CD4-positive, alpha-beta T cell treated with Interleukin-4 for 1 hour (primary cell): ENCODE data around the gene MOSPD3.
A peak's percentile ranks its signal among the peaks of the same experiment; 100 is the strongest.

ENCODE experiments used
- DNase-seq, 2 donors: peaks; one replicate each; pipeline ENCODE4 v3.0.0-alpha.2; 2020 to 2022

The MOSPD3 gene

GRCh38 chr7:100575746-100576383 is 36.5 kb upstream of the MOSPD3 start:
- DNase-seq = no peak

DNA sequence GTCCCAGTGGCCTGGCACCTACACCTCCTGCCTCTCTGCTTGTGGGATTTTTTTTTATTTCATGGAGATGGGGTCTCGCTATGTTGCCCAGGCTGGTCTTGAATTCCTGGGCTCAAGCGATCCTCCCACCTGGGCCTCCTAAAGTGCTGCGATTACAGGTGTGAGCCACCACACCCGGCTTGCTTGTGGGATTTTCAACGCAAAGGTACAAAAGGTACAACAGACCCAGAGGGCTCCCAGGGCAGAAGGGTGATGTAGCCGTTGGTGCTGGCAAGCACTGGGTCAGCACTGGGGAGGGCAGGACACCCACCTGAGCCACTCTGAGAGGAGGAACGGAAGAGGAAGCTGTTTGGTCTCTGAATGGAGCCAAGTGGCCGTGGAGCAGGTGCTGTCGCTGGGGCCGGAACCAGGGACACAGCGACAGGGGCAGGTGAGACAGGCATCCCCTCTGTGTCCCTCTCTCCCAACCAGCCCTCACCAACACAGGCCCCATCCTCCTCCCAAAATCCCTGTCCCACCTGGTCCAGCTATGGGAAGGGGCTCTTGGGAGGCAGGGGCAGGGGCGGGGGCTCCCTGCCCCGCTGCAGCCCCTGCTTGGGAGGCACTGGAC is 35.9 kb upstream of the MOSPD3 start:
- no peak for DNase-seq

DNA sequence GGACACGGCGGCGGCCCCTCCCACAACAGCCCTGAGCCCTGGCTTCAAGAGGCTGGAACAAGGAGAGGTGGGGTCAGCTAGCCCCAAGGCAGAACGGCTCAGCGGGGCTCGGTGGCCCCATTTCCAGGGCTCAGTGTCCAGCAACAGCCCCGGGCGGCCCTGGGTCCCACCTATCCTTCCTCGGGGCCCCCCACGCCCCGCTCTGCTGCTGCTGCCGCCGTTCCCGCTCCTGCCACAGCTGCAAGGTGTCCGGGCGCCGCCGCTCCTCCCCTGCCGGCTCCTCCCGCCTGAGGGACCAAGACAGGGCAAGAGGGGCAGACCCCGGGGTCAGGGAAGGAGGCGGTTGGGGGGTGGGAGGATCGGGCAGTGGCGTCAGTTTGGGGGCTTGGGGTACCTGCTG is 35.2 kb upstream of the MOSPD3 start:
- DNase-seq = no peak

GRCh38 chr7:100577507-100577906 is 34.8 kb upstream of the MOSPD3 start:
- DNase-seq = no peak

- DNase-seq = no peak
Measured at GRCh38 chr7:100578246-100579183, 33.8 kb upstream of the MOSPD3 start.

- no peak for DNase-seq
Measured at GRCh38 chr7:100580466-100581283, 31.7 kb upstream of the MOSPD3 start.

- no peak for DNase-seq
Measured at GRCh38 chr7:100582041-100582579, 30.2 kb upstream of the MOSPD3 start.

GRCh38 chr7:100582650-100583049 is 29.7 kb upstream of the MOSPD3 start:
- no peak for DNase-seq

DNA sequence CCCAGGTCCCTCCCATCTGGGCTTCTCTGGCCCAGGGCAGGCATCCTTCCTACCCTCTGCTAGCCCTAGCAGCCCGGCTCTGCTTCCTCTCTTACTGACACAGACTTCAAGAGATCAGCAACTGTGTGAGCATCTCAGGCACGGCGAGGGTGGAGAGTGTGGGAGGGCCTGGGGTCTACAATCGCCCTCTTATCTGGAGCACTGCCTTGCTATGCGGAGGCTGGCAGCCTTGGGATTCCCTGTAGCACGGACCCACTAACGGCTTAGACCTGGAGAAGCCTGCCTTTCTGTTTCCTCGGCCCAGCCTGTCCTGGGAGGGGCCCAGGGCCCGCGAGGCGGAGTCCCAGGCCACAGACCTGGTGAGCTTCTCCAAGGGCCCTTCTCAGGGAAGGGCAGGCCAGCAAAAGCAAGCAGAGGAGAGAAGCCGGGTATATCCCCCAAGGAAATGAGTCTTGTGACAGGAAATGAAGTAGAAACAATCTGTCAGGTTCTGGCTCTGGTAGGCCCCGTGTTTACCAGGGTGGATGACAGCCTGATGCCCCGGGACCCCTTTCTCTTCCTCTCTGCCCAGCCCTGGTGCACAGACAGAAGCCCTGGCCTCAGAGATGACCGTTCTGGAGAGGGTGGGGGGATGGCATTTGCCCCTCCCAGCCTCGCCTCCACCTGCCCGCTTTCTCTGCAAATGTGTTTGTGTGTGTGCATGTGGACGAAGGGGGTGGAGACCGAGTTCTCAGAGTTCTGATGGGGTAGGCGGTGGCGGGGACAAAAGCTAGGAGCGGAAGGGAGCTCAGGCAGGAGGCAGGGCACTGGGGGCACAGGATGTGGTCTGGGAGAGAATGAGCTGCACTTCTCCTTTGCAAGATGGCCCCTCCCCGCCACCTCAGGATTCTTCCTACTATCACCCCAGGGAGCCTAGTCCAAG is 28.9 kb upstream of the MOSPD3 start:
- peak; percentile 65 to 68 for DNase-seq

DNA sequence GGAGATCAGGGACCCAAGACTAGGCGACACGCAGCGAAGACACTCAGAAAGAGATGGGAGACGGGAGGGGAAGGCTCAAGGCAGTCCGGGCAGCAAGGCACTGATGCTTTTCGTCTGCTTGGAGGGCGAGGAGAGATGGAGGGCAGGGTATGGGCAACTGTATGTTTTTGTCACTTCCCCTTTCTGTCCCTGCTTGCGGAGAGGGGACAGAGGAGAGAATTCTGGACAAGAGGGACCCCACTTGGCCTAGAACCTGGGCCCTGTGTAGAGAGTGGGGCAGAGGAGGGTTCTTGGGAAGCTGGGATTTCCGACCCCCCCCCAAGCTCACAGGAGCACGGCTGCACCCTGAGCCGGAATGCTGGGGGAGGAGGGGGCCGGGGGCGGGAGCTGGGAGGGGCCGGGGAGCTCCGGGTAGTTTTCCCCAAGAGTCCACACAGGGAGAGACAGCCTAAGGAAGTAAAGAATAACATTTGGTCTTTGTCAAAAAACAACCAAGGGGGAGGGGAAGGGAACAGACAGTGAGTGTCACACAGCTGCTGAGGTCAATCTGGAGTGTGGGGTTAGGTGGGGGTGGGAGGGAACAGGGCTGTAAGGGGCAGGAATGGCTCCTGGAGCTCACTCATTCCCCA is 28.2 kb upstream of the MOSPD3 start:
- DNase-seq = no peak

GRCh38 chr7:100584683-100585510 is 27.4 kb upstream of the MOSPD3 start:
- DNase-seq = no peak

DNA sequence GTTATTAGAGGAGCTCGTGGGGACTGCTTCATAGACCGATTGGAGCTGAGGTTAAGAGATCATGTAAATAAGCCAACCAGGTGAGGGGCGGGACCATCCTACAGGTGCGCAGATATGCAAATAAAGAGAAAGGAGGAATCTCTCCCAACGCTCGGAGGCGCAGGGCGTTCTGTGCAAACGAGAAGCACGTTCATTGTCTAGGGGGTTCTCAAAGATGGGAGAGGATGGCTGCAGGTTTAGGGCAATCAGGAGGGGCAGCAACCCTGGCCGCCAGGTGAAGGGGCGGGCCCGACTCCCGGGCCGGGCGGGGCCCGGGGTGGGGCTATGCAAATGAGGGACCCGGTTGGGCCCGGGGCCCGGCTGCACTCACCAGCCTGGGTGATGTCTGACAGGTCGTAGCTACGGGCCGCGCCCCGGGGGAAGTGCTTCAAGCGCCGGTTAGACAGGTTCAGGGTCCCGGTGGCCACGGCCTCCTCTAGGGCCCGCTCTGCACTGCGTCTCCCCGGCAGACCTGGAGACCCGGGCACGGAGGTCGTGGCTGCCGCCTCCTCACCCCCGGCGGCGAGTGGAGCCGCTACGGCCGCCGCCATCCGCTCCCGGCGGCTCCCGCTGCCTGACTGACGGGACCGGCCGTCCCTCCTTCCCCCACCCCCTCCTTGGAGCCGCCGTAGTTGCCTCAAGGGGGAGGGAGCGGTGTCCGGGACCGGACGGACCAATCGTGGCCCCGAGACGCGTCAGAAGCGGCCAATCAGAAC is 26.7 kb upstream of the MOSPD3 start, which contains the start of gene LRCH4:
LRCH4 (minus strand) TSS at position 619 of the 755 bp plus-strand sequence; CDS start at position 590, 29 bp downstream.
- DNase-seq = peak; percentile 56 to 65

DNA sequence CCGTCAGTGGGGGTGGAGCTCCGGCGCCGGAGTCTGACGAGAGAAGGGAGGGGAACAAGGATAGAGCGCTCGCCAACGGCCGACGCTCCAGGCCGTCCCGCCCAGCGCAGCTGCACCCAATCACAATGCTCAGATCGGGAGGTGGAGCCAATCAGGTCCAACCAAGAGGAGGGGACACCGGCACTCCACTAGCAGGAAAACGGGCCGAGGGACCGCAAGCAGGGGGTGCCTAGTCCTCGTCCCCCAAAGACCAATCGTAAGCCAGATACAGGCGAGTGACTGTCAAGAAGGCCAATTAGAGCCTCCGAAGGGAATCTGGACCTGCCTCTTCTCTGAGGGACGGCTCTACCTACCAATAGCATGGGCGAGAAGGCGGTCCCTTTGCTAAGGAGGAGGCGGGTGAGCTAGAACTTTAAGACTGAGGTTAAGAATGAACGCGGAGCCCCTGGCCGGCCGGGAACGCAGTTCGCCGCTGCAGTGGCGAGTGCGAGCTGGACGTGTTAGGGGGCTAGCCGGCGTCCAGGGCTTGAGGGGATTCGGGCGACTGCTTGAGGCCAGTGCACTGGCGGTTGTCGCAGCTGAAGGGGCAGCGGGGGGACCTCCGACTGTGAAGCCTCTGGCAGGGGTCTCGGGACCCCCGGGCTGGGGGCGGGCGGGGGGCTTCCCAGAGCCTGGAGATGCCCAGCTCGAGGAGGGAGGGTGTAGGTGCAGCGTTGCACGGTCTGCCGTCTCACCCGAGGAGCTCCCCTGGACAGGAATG is 25.9 kb upstream of the MOSPD3 start, which contains the start of gene FBXO24:
FBXO24 (plus strand) TSS at position 63 of the 760 bp plus-strand sequence; CDS start at position 361, 298 bp downstream.
- DNase-seq = peak; percentile 100

DNA sequence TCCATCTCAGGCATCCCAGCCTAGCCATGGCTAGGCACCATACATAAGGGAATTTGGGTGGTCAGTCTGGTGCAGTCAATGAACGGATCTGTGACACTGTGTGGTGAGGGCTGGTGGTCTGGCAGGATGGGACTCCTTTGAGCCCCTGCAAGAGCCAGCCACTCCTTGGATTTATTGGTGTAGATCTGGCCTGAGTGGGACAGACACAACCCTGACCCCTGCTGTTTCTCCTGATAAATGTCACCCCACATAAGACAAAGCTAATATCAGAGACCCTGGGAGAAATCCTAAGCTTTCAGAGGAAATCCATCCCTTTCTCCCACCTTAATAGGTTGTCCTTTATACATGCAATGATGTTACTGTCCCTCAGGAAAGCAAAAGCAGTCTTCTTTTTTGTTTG is 23.9 kb upstream of the MOSPD3 start:
- DNase-seq = peak in 1 of 2 donors; percentile 36

- no peak for DNase-seq
Measured at GRCh38 chr7:100589341-100589947, 22.9 kb upstream of the MOSPD3 start.

DNA sequence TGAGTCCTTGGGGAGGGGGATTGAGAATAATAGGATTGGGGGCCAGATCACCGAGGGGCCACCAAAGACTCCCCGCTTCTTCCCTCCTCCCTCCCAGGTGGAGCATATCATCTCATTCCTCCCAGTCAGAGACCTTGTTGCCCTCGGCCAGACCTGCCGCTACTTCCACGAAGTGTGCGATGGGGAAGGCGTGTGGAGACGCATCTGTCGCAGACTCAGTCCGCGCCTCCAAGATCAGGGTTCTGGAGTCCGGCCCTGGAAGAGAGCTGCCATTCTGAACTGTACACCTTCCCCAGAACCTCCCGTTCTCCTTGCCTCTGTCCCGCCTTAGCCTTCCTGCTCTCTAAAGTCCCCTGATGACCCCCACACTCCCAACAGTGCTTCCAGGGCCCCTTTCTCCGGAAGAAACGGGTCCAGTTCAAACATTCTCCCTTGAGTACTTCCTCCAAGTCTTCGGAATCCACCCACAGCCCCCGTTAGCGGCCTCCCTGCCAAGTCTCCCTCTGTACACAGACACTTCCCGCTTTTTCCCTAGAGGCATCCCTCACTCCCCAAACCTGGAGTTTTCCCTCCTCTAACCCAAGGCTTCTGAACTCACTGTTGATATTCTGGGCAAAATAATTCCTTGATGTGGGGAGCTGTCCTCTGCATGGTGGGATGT is 22.1 kb upstream of the MOSPD3 start:
- no peak for DNase-seq

- DNase-seq = no peak
Measured at GRCh38 chr7:100591596-100591995, 20.7 kb upstream of the MOSPD3 start.
